ENCODE results near the gene GCGR.

Gene GCGR

GRCh38 chr17:81792675-81793615 lies 11.0 kb upstream of the GCGR start (continued):
- TF ChIP-seq GLIS1 (tag by site-specific recombination; IDR thresholded peaks at IDR 0.05) (no peak), ZNF785 (tag by site-specific recombination; IDR thresholded peaks at IDR 0.05) (peak; percentile 64), ZNF776 (tag by site-specific recombination; IDR thresholded peaks at IDR 0.05; ENCODE audit: borderline replicate concordance) (0 out of 2 replicates have a peak, but pooled peaks have one; percentile 70), ZNF211 (tag by site-specific recombination; IDR thresholded peaks at IDR 0.05; ENCODE audit: low read depth) (peak; percentile 46; the same call in 1 of the 2 replicates), ZFP37 (tag by site-specific recombination; IDR thresholded peaks at IDR 0.05) (no peak), ZNF16 (tag by site-specific recombination; IDR thresholded peaks at IDR 0.05; ENCODE audit: low read depth) (no peak), BCL11B (tag by site-specific recombination; IDR thresholded peaks at IDR 0.05; ENCODE audit: low read depth) (no peak), ZNF174 (tag by site-specific recombination; IDR thresholded peaks at IDR 0.05) (no peak), ZNF157 (tag by site-specific recombination; IDR thresholded peaks at IDR 0.05) (peak; percentile 34; the same call in 1 of the 2 replicates), KLF9 (tag by site-specific recombination; IDR thresholded peaks at IDR 0.05; ENCODE audit: low read depth) (no peak), ZSCAN30 (tag by site-specific recombination; IDR thresholded peaks at IDR 0.05) (no peak), ZNF561 (tag by site-specific recombination; IDR thresholded peaks at IDR 0.05; ENCODE audit: borderline replicate concordance) (no peak), ZBTB7A (tag by site-specific recombination; IDR thresholded peaks at IDR 0.05; ENCODE audit: low read depth) (peak; percentile 58; the same call in 1 of the 2 replicates), ZNF621 (tag by site-specific recombination; IDR thresholded peaks at IDR 0.05) (no peak; the same call in 1 of the 2 replicates), ZNF707 (tag by site-specific recombination; IDR thresholded peaks at IDR 0.05) (peak; percentile 59), ZNF624 (tag by site-specific recombination; IDR thresholded peaks at IDR 0.05) (no peak), WT1 (tag by site-specific recombination; IDR thresholded peaks at IDR 0.05) (no peak), ZEB2 (tag by site-specific recombination; IDR thresholded peaks at IDR 0.05) (no peak), ZNF248 (tag by site-specific recombination; IDR thresholded peaks at IDR 0.05) (peak; percentile 14; the same call in 1 of the 2 replicates), ZNF521 (tag by site-specific recombination; IDR thresholded peaks at IDR 0.05) (peak; percentile 90; the same call in 1 of the 2 replicates), ZNF473 (tag by site-specific recombination; IDR thresholded peaks at IDR 0.05) (peak; percentile 38; the same call in 1 of the 2 replicates), BCL11A (tag by site-specific recombination; IDR thresholded peaks at IDR 0.05; ENCODE audit: low read depth) (0 out of 2 replicates have a peak, but pooled peaks have one; percentile 23), ZNF266 (tag by site-specific recombination; IDR thresholded peaks at IDR 0.05; ENCODE audit: low read depth) (no peak), SP3 (tag by site-specific recombination; IDR thresholded peaks at IDR 0.05) (no peak), ZNF121 (tag by site-specific recombination; IDR thresholded peaks at IDR 0.05) (no peak), ZNF2 (tag by site-specific recombination; IDR thresholded peaks at IDR 0.05) (peak; percentile 41; the same call in 1 of the 2 replicates), ZNF529 (tag by site-specific recombination; IDR thresholded peaks at IDR 0.05; ENCODE audit: insufficient replicate concordance) (no peak), ZNF202 (tag by site-specific recombination; IDR thresholded peaks at IDR 0.05; ENCODE audit: borderline replicate concordance) (no peak), ZNF169 (tag by site-specific recombination; IDR thresholded peaks at IDR 0.05) (no peak), ZNF37A (tag by site-specific recombination; IDR thresholded peaks at IDR 0.05) (no peak), INSM2 (tag by site-specific recombination; IDR thresholded peaks at IDR 0.05) (peak; percentile 20; the same call in 1 of the 2 replicates), ZNF571 (tag by site-specific recombination; IDR thresholded peaks at IDR 0.05) (0 out of 2 replicates have a peak, but pooled peaks have one; percentile 12)
- TF ChIP-seq, protein P1, sequence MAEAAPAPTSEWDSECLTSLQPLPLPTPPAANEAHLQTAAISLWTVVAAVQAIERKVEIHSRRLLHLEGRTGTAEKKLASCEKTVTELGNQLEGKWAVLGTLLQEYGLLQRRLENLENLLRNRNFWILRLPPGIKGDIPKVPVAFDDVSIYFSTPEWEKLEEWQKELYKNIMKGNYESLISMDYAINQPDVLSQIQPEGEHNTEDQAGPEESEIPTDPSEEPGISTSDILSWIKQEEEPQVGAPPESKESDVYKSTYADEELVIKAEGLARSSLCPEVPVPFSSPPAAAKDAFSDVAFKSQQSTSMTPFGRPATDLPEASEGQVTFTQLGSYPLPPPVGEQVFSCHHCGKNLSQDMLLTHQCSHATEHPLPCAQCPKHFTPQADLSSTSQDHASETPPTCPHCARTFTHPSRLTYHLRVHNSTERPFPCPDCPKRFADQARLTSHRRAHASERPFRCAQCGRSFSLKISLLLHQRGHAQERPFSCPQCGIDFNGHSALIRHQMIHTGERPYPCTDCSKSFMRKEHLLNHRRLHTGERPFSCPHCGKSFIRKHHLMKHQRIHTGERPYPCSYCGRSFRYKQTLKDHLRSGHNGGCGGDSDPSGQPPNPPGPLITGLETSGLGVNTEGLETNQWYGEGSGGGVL (tag by site-specific recombination; IDR thresholded peaks at IDR 0.05): 0 out of 2 replicates have a peak, but pooled peaks have one; percentile 20
- TF ChIP-seq, protein P2, sequence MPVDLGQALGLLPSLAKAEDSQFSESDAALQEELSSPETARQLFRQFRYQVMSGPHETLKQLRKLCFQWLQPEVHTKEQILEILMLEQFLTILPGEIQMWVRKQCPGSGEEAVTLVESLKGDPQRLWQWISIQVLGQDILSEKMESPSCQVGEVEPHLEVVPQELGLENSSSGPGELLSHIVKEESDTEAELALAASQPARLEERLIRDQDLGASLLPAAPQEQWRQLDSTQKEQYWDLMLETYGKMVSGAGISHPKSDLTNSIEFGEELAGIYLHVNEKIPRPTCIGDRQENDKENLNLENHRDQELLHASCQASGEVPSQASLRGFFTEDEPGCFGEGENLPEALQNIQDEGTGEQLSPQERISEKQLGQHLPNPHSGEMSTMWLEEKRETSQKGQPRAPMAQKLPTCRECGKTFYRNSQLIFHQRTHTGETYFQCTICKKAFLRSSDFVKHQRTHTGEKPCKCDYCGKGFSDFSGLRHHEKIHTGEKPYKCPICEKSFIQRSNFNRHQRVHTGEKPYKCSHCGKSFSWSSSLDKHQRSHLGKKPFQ (tag by site-specific recombination; IDR thresholded peaks at IDR 0.05): peak; percentile 74
- TF ChIP-seq, protein P3, sequence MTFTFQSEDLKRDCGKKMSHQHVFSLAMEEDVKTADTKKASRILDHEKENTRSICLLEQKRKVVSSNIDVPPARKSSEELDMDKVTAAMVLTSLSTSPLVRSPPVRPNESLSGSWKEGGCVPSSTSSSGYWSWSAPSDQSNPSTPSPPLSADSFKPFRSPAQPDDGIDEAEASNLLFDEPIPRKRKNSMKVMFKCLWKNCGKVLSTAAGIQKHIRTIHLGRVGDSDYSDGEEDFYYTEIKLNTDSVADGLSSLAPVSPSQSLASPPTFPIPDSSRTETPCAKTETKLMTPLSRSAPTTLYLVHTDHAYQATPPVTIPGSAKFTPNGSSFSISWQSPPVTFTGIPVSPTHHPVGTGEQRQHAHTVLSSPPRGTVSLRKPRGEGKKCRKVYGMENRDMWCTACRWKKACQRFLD (tag by site-specific recombination; IDR thresholded peaks at IDR 0.05): 0 out of 2 replicates have a peak, but pooled peaks have one; percentile 31
